ENCODE measurements around the gene ATMIN.

Gene ATMIN, protein sequence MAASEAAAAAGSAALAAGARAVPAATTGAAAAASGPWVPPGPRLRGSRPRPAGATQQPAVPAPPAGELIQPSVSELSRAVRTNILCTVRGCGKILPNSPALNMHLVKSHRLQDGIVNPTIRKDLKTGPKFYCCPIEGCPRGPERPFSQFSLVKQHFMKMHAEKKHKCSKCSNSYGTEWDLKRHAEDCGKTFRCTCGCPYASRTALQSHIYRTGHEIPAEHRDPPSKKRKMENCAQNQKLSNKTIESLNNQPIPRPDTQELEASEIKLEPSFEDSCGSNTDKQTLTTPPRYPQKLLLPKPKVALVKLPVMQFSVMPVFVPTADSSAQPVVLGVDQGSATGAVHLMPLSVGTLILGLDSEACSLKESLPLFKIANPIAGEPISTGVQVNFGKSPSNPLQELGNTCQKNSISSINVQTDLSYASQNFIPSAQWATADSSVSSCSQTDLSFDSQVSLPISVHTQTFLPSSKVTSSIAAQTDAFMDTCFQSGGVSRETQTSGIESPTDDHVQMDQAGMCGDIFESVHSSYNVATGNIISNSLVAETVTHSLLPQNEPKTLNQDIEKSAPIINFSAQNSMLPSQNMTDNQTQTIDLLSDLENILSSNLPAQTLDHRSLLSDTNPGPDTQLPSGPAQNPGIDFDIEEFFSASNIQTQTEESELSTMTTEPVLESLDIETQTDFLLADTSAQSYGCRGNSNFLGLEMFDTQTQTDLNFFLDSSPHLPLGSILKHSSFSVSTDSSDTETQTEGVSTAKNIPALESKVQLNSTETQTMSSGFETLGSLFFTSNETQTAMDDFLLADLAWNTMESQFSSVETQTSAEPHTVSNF

DNA sequence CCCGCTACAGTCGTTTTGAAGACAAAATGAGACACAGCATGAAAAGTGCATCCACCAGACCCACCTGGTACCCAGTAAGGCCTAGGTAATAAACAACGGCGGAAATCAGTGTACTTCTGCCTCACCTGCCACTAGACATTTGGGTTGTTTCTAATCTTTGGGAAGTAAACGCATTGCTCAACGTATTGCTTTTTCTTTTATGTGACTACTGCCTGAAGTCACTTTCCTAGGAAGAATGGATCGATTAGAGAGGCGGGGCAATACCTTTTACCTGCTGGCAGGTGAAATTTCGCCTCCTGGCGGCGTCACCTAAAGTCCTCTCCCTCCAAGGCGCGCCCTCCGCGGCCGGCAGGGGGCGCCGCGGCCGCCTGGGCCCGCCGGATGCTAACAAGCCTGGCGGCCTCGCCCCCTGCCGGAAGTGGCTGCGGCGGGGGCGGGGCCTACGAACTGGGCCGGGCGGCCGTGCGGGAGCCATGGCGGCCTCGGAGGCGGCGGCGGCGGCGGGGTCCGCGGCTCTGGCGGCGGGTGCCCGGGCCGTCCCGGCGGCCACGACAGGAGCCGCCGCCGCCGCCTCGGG is at the start of gene ATMIN:
TSS of gene ATMIN (plus strand) at position 445 of the 577 bp plus-strand sequence. CDS start at position 474, 29 bp downstream.
- H3K4me3 ChIP-seq (ENCODE audit: control insufficient read depth, low read depth, low read length) = peak within 1 kb of the TSS; percentile 65

DNA sequence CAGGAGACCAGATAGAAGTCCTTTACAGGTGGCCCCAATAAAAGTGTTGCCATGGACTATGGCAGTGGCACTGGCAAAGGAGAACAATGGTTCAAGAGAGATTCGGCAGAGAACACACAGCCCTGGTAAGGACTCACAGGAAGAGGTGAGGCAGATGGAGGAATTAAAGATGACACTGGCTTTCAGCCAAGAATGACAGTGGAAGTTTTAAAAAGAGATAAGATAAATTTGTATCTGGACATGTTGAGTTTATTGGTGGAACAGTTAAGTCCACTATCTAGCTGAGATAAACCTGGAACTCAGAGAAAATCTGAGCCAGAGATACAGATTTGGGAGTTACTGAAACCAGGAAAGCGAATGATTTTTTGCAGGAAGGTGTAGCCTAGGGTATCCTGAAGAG is 49.1 kb upstream of the ATMIN start:
- H3K4me3 ChIP-seq (ENCODE audit: control insufficient read depth, low read depth, low read length) = no peak overlapping the region
- TF ChIP-seq, protein P1, sequence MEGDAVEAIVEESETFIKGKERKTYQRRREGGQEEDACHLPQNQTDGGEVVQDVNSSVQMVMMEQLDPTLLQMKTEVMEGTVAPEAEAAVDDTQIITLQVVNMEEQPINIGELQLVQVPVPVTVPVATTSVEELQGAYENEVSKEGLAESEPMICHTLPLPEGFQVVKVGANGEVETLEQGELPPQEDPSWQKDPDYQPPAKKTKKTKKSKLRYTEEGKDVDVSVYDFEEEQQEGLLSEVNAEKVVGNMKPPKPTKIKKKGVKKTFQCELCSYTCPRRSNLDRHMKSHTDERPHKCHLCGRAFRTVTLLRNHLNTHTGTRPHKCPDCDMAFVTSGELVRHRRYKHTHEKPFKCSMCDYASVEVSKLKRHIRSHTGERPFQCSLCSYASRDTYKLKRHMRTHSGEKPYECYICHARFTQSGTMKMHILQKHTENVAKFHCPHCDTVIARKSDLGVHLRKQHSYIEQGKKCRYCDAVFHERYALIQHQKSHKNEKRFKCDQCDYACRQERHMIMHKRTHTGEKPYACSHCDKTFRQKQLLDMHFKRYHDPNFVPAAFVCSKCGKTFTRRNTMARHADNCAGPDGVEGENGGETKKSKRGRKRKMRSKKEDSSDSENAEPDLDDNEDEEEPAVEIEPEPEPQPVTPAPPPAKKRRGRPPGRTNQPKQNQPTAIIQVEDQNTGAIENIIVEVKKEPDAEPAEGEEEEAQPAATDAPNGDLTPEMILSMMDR (conservative IDR thresholded peaks at IDR 0.05; ENCODE audit: control insufficient read depth, insufficient read depth, low read depth, low read length) = no peak
- DNase-seq (ENCODE audit: low read depth) = no peak

More for the DNA sequence above, at the start of gene ATMIN:
- TF ChIP-seq, protein P1 (conservative IDR thresholded peaks at IDR 0.05; ENCODE audit: control insufficient read depth, insufficient read depth, low read depth, low read length) = peak; percentile 52
- peak; percentile 67 for DNase-seq (ENCODE audit: low read depth)

DNA sequence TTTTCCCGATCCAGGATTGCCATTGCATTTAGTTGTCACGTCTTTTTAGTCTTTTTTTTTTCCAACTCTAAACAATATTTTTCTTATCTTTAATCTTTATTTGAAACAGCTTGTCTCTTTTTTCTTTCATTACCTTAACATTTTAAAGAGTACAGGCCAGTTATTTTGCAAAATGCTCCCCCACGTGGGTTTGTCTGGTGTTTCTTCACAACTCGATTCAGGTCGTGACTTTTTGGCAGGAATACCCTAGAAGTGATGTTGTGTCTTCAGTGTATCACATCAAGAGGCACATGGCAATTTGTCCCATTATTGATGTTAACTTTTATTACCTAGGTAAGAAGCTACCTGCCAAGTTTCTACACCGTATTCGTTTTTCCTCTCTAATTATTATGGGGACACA is 46.9 kb upstream of the ATMIN start:
- TF ChIP-seq, protein P1 (conservative IDR thresholded peaks at IDR 0.05; ENCODE audit: control insufficient read depth, insufficient read depth, low read depth, low read length) = no peak
- no peak overlapping the region for H3K4me3 ChIP-seq (ENCODE audit: control insufficient read depth, low read depth, low read length)
- DNase-seq (ENCODE audit: low read depth) = no peak

DNA sequence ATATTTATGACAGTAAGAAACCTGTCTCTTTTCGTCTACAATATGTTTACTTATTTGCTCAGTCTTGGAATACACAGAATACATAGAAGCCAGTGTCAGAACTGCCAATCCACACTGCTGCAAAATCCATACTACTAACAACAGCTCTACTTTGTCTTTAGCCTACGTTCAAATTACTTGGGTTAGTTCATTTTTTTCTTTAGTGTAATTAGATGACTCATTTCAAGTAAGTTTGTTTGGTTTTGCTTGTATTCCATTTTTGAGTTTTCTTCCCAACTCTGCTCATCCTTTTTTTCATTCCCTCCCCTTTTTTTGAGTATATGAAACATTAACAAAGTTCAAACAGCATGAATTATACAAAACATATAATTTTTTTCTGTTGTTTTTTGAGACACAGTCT is 45.8 kb upstream of the ATMIN start:
- DNase-seq (ENCODE audit: low read depth) = peak; percentile 15
- H3K4me3 ChIP-seq (ENCODE audit: control insufficient read depth, low read depth, low read length) = no peak overlapping the region
- TF ChIP-seq, protein P1 (conservative IDR thresholded peaks at IDR 0.05; ENCODE audit: control insufficient read depth, insufficient read depth, low read depth, low read length) = no peak

DNA sequence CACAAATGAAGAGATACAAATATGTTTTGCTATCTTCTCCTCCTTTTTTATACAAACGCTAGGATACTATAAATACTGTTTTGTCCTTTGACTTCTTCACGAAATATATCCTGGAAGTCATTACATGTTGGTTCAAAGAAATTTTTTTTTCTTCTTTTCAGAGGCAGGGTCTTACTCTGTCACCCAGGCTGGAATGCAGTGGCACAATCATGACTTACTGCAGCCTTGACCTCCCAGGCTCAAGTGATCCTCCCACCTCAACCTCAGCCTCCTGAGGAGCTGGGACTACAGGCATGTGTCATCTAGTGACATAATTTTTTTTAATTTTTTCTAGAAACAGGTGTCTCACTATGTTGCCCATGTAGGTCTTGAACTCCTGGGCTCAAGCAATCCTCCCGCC is 45.1 kb upstream of the ATMIN start:
- TF ChIP-seq, protein P1 (conservative IDR thresholded peaks at IDR 0.05; ENCODE audit: control insufficient read depth, insufficient read depth, low read depth, low read length) = no peak
- DNase-seq (ENCODE audit: low read depth) = no peak
- no peak overlapping the region for H3K4me3 ChIP-seq (ENCODE audit: control insufficient read depth, low read depth, low read length)

DNA sequence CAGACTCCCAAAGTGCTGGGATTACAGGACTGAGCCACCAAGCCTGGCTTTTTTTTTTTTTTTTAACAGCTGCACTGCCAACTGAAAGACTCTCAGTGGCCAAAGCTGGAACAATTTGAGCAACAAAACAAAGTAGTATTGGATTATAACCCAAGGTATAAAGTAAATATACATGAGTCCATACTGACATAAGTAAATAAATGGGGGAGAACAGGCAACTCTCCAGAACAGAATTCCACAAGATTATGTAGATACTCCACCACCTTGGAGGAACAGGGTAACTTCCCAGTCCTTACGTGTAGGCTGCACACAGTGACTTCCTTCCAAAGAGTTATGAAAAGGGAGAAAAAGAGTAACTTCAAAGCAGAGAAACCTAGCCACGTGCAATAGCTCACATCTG is 44.7 kb upstream of the ATMIN start:
- TF ChIP-seq, protein P1 (conservative IDR thresholded peaks at IDR 0.05; ENCODE audit: control insufficient read depth, insufficient read depth, low read depth, low read length) = no peak
- no peak for DNase-seq (ENCODE audit: low read depth)

More for the DNA sequence above, 44.7 kb upstream of the ATMIN start:
- H3K4me3 ChIP-seq (ENCODE audit: control insufficient read depth, low read depth, low read length) = no peak overlapping the region
